Fibroblast of skin of right quadriceps (primary cell): ENCODE data around the gene CTDNEP1.

Experiments
- DNase-seq: peaks from one replicate; pipeline ENCODE4 v3.0.0-alpha.2; 2013

The CTDNEP1 gene

GRCh38 chr17:7226721-7227710, 24.5 kb downstream of the CTDNEP1 start:
- no peak for DNase-seq

- DNase-seq: no peak
Measured at GRCh38 chr17:7225711-7226331, 25.7 kb downstream of the CTDNEP1 start.

- no peak for DNase-seq
Measured at GRCh38 chr17:7224661-7225111, 26.8 kb downstream of the CTDNEP1 start.

GRCh38 chr17:7224110-7224509, 27.4 kb downstream of the CTDNEP1 start:
- no peak for DNase-seq

DNA sequence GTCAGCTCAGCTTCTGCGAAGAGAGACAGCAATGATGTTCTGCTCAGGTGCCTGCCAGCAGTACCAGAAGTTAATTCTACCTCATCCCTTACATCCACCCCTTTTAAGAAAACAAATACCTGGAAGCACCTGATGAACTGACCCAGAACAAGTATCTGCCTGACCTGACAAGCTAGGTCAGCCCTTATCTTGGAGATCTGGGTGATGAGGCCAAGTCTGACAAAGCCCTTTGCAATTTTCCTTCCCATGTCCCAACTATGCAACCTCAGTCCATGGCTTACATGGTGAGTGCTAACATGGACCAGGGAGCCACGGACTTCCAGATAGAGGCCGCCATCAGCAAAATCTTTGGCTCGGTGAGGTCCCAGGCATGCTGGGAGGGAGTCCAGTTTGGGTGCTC, 28.2 kb downstream of the CTDNEP1 start:
- no peak for DNase-seq

DNA sequence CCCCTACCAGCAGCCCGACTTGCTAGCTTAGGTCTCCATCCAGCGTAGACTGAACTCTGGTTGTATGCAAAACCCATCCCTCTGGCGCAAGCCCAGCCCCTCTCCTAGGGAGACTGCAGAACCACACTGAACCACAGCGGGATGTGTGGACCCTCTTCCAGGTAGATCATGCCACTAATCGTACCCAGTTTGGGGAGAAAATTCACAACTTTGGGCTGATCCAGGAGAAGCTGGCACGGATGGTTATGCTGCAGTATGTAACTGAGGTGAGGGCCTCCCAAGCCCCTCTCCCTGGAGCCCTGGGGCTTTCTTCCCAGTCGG, 28.6 kb downstream of the CTDNEP1 start:
- no peak for DNase-seq

DNA sequence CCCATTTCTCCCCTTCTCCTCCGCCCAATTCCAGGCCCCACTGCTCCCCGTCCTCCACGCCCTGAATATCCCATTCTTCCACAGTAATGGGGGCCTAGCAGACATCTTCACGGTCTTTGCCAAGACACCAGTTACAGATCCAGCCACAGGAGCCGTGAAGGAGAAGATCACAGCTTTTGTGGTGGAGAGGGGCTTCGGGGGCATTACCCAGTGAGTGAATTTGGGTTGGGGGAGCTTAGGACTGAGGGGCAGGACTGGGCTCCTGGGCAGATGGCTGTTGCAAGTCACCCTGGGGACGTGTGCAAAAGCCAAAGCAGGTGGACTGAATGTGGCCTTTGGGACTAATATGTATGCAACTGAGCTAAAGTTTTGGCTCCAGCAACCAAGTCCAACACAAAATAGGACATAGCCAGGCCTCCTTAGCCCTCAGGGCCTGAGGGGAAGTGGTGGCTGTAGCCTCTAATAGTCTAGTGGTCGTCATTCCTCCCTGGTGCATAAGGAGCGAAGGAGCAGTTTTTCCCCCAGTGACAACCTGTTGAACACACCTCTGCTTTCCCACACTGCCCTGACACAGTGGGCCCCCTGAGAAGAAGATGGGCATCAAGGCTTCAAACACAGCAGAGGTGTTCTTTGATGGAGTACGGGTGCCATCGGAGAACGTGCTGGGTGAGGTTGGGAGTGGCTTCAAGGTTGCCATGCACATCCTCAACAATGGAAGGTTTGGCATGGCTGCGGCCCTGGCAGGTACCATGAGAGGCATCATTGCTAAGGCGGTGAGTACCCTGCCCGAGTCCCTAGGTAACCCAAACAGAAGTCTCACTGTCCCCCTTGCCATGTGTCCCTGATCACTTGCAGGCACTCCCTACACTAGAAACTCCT, 29.2 kb downstream of the CTDNEP1 start:
- DNase-seq: no peak

DNA sequence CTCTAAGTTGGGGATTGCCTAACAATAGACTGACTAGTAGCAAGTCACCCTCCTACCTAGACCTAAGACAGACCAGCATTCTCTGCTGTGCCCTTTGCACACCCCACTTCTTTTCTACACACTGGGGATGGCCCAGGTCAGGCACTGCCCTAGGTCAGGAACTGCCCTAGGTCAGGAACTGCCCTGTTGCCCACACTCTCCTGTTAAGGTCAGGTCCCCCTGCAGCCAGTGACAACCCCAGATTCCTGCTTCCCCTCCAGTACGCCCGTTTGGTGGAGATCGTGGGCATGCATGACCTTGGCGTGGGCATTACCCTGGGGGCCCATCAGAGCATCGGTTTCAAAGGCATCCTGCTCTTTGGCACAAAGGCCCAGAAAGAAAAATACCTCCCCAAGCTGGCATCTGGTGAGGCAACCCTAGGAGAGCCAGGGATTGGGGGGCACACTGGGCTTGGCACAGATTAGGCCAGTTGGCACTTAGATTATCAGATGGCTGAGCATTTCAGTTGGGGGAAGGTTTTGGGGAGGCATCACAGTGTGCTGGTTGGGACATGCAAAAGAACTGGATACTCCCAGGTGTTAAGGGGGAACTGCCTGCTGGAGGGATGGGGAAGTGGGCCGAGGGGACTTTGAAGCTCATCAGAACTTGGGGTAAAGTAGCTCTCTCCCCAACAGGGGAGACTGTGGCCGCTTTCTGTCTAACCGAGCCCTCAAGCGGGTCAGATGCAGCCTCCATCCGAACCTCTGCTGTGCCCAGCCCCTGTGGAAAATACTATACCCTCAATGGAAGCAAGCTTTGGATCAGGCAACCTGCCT, 30.0 kb downstream of the CTDNEP1 start:
- DNase-seq: no peak

DNA sequence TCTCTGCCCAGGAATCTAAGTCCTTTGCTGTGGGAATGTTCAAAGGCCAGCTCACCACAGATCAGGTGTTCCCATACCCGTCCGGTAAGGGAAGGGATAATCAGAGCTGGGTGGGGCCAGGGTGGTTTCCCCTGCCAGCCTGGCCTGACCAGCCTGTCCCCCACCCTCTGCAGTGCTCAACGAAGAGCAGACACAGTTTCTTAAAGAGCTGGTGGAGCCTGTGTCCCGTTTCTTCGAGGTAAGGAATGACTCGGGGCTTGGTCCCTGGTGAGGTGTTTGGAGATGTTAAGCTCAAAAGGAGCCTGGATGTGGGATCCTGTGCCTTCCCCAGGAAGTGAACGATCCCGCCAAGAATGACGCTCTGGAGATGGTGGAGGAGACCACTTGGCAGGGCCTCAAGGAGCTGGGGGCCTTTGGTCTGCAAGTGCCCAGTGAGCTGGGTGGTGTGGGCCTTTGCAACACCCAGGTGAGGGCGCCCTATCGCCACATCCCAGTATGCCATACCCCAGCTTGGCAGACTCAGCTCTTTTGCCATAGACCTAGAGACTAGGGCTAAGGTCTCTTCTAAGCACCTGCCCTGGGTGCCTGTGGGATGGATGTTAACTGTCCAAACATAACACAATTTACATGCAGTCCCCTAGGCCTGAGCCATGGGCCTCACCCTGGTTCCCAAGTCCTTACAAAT, 30.8 kb downstream of the CTDNEP1 start:
- DNase-seq: peak; percentile 57

DNA sequence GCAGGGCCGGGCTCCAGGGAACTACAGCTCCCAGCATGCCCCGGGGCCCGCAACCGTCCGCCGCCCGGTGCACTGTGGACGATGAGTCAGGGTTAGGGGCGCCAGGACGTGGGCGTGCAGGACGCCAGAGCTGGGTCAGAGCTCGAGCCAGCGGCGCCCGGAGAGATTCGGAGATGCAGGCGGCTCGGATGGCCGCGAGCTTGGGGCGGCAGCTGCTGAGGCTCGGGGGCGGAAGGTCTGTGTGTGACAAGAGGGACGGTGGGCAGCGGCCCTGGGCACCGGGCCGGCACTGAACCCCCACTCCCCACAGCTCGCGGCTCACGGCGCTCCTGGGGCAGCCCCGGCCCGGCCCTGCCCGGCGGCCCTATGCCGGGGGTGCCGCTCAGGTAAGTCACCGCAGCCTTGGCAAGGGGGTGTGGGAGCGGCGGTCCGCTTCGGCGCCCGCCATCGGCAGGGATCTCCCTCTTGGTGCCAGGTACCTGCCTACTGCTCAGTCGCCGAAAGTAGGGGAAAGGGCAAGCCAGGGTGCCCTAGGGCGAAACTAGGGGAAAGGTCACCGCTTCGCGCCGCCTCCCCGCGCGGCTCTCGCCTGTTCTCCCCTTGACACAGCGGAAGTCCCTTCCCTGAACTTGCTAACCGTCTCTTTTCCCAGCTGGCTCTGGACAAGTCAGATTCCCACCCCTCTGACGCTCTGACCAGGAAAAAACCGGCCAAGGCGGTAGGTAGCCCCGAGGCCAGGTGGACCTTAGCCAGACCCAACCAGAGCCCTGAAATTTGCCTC, 31.5 kb downstream of the CTDNEP1 start, which contains the start of the genes ACADVL and DLG4:
Gene ACADVL (plus strand): TSS at position 127 of the 781 bp plus-strand sequence. CDS start 47 bp downstream, at position 174.
Gene DLG4 (minus strand): TSS at position 25 of the 781 bp plus-strand sequence.
- peak; percentile 86 for DNase-seq

- no peak for DNase-seq
Measured at GRCh38 chr17:7219229-7219811, 32.2 kb downstream of the CTDNEP1 start.

- no peak for DNase-seq
Measured at GRCh38 chr17:7218758-7219157, 32.8 kb downstream of the CTDNEP1 start.

- no peak for DNase-seq
Measured at GRCh38 chr17:7218166-7218565, 33.4 kb downstream of the CTDNEP1 start.

DNA sequence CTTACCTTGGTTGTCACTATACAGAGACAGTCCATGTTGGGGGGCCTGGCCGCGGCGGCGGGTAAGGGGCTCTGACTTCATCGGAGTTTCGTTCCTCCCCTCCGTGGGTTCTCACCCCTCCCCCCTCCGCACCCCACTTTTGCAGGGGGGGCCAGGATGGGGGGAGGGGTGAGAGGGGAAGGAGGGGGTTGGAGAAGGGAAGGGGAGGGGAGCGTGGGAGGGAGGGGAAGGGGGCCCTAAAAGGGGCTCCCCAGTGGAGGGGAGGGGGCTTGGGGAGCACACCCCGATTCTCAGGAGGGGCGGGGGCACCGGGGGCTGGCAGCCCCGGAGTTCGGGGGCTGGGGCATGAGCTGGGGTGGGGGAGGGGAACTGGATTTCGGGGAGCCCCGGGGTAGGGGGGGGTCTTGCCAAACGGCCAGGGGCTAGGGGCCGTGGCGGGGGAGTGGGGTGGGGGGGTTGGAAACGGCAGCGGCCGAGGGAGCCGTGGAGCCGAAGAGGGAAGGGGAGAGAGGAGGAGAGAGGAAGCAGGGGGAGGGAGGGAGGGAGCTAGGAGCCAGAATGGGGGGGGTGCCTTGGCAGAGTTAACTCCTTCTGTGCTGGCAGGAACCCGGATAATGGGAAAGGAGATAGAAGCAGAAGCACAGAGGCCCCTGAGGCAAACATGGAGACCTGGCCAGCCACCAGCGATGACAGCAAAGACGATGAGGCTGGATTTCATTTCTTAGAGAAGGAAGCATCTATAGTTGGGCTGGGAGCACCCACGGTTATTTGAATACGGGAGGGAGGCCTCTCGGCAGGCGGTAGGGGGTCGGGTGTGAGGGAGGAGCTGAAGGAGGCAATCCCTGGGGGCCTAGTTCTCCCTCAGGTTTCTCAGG, 34.2 kb downstream of the CTDNEP1 start:
- DNase-seq: peak; percentile 82

GRCh38 chr17:7216242-7217112, 35.1 kb downstream of the CTDNEP1 start:
- no peak for DNase-seq

- DNase-seq: peak; percentile 50
Measured at GRCh38 chr17:7215652-7216180, 35.8 kb downstream of the CTDNEP1 start.

DNA sequence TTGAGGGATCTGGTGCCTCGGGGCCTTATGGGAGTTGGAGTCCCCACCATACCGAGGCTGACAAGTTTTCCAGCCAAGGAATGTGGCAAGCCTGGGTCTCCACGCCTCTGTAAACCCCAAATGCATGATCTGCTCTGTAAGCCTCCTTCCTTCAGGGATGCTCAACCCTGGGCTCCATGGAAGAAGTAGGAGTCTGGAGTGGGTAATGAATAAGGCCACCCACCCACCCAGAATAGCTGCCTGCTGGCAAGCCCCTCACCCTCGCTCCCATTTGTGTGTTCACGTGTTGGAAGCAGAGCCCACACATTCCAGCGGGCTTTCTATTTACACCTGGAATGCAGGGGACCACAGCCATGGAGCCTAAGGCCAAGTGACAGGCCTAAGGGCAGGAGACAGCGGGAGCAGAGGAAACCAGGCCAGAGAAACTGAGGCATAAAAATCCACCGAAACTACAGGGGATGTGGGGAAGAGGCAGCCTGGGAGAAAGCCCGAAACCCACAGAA, 36.3 kb downstream of the CTDNEP1 start:
- DNase-seq: no peak
